GM19240 (cell line): ENCODE measurements around the gene HYAL2.
A peak's percentile ranks its signal among the peaks of the same experiment; 100 is the strongest.
"Not testable (repeated sequence)": the region's sequence is repeated elsewhere in the genome, so short reads cannot be mapped to it uniquely, and the experiment has no call there.

ENCODE experiments used
- DNase-seq: peaks from one replicate; pipeline ENCODE4 v3.0.0; 2011; ENCODE audit warnings: low spot score; ENCODE audit not compliant: insufficient read length

Gene HYAL2

DNA sequence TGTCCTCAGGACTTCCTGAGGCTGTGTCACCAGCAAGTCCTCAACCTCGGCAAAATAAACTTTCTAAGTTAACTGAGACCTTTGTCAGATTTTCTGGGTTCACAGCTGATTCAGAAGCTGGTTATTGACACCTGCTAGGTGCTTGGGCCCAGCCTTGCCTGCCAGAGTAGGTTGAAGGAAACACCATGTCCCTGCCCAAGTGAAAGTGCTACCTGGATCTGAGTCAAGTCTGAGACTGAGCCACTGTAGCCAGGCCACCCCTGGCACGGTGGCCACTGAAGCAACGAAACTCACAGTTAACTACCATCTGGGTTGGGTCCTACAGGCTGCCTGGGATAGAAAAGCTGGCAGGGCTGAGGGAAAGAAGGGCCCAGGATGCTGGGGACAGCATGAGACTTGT lies 8.2 kb downstream of the HYAL2 start:
- DNase-seq = no peak

- not testable (repeated sequence) for DNase-seq
These were observed 10.5 kb downstream of the HYAL2 start for GRCh38 chr3:50312041-50312440.

- DNase-seq = no peak
These were observed 17.9 kb downstream of the HYAL2 start for GRCh38 chr3:50304601-50305000.

GRCh38 chr3:50303013-50303815 lies 19.3 kb downstream of the HYAL2 start, which contains the start of gene HYAL1:
Gene HYAL1, minus strand, starts transcription at chr3:50303574. Its CDS starts 618 bp downstream, at chr3:50302956.
- DNase-seq = no peak

- no peak for DNase-seq
These were observed 20.2 kb downstream of the HYAL2 start for GRCh38 chr3:50302095-50303012.

- no peak for DNase-seq
These were observed 21.8 kb downstream of the HYAL2 start for GRCh38 chr3:50300681-50301254.

DNA sequence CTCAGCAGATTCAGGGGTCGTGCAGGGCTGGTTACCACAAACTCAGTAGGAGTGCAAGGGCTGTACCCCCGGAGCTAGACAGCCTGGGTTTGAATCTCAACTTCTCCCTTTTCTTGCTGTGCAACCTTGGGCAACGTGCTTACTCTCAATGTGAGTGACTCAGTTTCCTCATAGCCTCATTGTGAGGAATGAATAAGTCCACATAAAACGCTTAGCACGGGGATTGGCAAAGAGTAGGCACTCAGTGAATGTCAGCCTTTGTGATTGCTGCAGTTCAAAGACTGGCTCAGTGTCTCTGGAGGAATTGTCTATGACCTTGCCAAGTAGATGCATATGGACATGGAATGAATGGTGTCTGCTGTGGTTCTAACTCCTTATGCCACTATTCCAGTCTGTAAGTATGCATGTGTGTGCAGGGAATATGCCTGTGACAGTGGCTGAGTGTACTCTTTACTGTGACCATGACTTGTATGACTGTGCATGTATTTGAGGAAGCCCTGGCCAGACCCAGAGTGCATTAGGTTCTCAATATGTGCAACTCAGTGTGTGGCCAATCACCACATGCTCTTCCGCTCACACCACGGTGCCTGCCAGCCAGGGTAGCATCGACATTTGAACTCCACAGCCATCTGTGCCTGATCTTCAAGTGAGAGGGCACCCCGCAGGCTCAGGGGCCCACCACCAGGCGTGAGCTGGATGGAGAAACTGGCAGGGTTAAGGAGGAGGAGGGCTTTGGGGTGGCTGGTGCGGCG lies 22.4 kb downstream of the HYAL2 start:
- no peak for DNase-seq

- DNase-seq = no peak
These were observed 23.0 kb downstream of the HYAL2 start for GRCh38 chr3:50299638-50299928.

DNA sequence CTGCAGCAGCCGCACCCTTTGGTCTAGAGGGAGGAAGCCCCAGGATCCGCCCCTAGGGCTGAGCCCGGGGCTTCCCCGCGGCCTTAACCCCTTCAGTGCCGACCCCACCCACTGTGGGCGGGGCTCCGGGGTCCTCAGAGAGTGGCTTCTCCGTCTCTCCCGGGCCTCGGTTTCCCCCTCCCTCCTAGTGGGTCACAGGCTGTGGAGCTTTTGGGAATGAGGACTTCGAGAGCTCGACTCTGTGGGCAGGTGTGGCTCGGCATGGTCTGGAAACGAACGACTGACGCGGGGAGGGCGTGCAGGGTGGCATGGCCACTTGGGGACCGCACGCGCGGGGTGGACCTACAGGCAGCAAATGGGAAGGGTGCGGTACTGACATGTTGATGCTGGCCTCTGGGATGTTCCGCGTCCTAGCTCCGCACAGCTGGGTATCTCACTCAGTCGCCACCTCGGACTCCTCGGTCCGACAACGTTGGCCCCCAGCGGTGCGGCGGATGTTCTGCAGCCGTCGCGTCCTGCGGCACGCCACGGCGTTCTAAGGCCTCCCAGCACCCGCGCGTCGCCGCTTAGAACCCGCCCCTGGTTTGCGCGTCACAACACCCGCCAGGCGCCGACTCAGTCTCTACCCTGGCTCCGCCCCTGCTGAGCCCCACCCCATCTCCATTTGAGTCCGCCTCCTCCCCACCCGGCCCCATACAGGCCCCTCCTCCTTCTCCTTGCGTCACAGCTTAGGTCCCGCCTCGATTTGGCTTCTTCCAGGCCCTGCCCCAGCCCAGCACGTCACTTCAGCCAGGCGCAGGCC lies 23.5 kb downstream of the HYAL2 start, which contains the start of the genes HYAL3 and NAA80:
TSS of gene HYAL3 (minus strand) at position 570 of the 802 bp plus-strand sequence. CDS start 3,803 bp downstream, outside the sequence.
TSS of gene NAA80 (minus strand) at position 570 of the 802 bp plus-strand sequence. CDS start 1,942 bp downstream, outside the sequence.
- peak; percentile 89 for DNase-seq

GRCh38 chr3:50297896-50298725 lies 24.4 kb downstream of the HYAL2 start:
- DNase-seq = no peak

DNA sequence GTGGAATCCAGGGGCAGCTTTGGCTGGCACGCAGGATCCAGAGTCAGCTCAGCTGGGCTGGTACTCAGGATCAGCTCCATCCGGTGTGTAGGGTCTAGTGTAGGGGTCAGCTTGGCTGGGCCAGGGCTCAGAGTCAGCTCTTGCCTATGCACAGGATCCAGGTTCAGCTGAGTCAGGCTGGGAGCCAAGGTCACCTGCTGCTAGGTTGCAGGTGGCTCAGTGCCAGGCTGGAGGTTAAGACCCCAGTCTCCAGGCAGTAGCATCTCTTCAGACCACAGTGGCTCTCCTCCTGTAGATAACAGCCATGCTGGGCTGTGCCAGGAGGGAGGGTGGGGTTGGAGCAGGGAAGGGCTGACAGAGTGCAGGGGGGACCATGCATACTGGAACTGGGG lies 25.2 kb downstream of the HYAL2 start:
- DNase-seq = no peak

DNA sequence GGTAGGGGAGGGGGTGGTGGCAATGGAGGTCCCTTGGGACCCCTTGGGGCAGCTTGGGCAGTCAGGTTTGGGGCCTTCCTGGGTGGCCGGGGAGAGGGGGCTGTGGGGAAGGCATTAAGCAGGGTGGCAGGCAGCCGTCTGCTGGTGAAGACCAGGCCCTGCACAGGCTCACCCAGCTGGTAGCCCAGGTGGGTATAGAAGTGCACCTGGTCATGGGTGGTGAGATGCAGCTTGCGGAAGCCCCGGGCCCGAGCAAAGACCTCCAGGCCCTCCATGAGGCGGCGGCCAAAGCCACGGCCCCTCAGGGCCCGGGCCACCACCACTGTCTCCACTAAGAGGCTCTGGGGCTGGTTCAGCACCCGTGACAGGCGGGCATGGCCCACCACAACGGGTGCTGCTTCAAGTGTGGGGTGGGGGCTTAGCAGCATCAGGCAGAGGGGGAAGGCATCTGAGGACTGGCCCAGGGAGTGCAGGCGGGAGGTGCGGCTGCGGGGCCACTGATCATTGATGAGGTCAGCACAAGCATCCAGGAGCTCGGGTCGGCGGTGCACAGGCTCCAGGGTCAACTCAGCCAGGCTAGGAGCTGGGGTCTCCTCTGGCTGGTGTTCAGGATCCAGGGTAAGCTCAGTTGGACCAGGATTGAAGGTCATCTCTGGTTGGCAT lies 25.7 kb downstream of the HYAL2 start:
- no peak for DNase-seq

DNA sequence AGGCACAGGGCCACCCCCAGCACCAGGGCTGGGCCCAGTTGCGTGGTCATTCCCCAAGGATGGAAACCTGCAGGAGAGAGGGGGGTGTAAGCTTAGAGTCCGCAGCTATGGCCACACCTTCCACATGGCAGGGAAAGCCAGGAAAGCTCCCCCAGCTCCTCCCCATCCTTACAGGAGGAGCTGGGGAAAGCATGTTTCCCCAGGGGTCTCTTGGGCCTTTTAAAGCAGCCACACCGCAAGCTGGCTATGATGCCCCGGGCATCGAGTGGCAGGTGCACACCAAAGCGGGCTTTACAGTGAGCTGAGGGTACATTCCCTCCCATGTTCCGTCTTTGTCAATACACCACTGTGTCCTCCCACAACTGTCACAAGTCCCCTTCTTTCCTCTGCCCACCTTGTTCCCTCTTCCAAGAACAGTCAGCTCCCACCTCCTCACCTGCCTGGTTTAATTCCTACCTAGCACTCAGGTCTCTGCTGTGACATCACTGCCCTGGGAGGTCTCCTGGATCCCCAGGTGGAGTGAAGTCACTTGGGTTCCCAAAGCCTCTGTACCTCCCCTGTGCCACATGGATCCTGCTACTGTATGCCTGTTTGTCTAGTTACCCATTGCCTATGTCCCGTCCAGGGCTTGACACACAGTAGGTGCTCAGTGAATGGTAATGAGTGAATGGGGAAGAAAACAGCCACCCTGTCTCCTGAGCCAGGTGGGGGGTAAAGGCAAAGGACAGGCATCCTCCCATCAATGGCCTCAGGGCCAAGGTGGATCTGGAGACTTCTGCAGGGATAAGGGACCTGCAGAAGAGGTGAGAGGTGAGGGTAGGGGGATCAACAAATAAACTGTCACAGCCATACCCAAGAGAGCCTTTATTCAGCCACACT lies 26.8 kb downstream of the HYAL2 start:
- no peak for DNase-seq

DNA sequence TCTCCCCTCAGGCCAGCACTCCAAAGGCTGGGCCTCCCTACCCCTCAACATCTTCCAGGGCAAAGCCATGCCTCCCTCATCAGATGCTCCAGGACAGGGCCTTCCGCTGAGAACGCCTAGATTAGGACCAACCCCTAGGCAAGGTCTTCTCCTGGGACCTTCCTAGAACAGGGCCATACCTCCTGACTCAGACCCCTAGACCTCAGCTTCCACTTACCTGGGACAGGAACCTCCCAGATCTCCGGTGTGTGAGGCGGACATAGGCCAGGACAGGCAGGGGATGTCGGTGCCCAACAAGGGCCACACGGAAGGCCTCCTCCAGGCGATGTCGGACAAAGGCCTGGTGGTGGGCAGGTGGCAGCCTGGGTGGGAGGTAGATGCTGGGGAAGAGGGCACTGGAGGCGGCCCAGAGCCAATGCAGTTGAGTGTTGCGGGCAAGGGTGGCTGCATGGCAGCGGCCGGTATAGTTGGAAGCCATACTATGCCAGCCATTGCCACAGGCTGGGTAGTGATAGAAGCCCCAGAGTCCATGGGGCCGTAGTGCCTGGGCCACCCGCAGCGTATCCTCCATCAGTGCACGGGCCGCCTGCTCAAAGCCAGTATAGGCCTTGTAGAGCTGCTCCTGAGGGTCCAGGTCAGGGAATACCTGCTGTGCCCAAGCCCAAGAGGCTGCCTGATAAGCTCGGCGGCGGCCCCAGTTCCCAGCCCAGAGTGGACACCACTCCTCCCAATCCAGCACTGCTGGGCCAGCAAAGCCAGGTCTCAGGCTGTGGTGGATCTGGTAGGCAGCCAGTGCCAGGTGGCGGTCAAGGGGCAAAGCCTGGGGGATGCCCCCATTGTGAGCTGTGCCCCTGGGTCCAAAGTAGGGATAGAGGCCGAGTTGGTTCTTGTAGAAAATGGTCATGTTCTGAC lies 27.8 kb downstream of the HYAL2 start:
- DNase-seq = no peak

DNA sequence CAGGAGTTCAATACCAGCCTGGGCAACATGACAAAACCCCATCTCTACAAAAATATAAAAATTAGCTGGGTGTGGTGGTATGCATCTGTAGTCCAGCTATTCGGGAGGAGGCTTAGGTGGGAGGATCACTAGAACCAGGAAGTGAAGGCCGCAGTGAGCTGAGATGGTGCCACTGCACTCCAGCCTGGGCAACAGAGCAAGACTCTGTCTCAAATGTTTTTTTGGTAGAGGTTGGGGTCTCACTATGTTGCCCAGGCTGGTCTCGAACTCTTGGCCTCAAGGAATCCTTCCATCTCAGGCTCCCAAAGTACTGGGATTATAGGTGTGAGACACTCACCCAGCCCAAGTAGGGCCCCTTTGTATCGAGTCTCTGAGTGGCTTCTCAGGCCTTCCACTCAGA lies 28.5 kb downstream of the HYAL2 start:
- DNase-seq = no peak

DNA sequence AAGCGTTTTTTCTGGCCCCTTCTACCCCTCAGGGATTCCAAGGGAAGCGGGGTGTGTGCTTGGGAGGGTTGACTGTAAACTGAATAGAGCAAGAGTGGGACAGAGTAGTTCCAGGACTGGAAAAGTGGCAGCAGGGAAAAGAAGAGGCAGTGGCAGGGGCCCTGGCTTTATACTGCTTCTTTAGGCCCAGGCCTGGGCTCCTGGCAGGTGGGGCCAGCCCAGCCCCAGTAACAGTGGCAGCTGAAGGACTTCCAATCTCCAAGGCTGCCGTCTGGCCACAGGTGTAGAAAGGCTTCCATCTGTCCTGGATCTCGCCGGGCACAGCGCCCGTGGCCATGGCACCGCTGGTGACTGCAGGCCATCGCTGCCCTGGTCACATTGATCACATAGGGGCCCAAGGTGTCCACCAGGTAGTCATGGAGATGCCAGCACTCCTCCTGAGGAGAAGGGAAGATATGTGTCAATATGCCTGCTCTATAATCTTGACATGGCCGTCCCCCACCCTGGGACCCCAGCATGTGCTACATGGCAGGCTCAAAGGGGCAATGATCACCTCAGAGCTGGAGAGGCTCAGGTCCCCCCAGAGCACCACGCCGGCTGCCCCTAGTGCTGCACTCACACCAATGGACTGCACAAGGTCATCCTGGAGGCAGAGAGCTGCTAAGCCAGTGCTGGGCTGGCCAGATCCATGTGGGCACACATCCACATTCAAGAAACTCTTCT lies 29.3 kb downstream of the HYAL2 start:
- DNase-seq = no peak
